Measurements from ENCODE around the gene ZXDC.

The ZXDC gene

GRCh38 chr3:126433496-126434263, 42.0 kb downstream of the ZXDC start:
- DNase-seq = no peak

- no peak for DNase-seq
Observed at GRCh38 chr3:126433105-126433430, 42.6 kb downstream of the ZXDC start.

GRCh38 chr3:126432361-126433104, 43.2 kb downstream of the ZXDC start:
- DNase-seq = no peak

- no peak for DNase-seq
Observed at GRCh38 chr3:126431103-126431534, 44.6 kb downstream of the ZXDC start.

- no peak for DNase-seq
Observed at GRCh38 chr3:126424751-126425150, 50.9 kb downstream of the ZXDC start.

GRCh38 chr3:126424039-126424717, 51.5 kb downstream of the ZXDC start:
- no peak for DNase-seq

- no peak for DNase-seq
Observed at GRCh38 chr3:126423191-126424038, 52.3 kb downstream of the ZXDC start.

GRCh38 chr3:126422571-126423091, 53.1 kb downstream of the ZXDC start:
- DNase-seq = no peak

GRCh38 chr3:126422121-126422520, 53.6 kb downstream of the ZXDC start:
- no peak for DNase-seq

GRCh38 chr3:126421573-126422119, 54.0 kb downstream of the ZXDC start:
- no peak for DNase-seq

GRCh38 chr3:126419886-126420786, 55.6 kb downstream of the ZXDC start:
- DNase-seq = no peak

- no peak for DNase-seq
Observed at GRCh38 chr3:126419151-126419703, 56.5 kb downstream of the ZXDC start.

GRCh38 chr3:126418661-126419131, 57.0 kb downstream of the ZXDC start:
- DNase-seq = no peak

- DNase-seq = no peak
Observed at GRCh38 chr3:126417981-126418530, 57.6 kb downstream of the ZXDC start.

- no peak for DNase-seq
Observed at GRCh38 chr3:126417515-126417914, 58.2 kb downstream of the ZXDC start.

GRCh38 chr3:126416943-126417342, 58.7 kb downstream of the ZXDC start:
- DNase-seq = no peak

GRCh38 chr3:126415661-126416591, 59.8 kb downstream of the ZXDC start:
- DNase-seq = no peak

GRCh38 chr3:126414961-126415660, 60.6 kb downstream of the ZXDC start:
- no peak for DNase-seq

- DNase-seq = no peak
Observed at GRCh38 chr3:126414406-126414805, 61.3 kb downstream of the ZXDC start.

Data from stimulated activated naive CD4-positive, alpha-beta T cell treated with Interleukin-2 at 50 U/mL for 16 hours (primary cell).